GM21528 (cell line): ENCODE data around the gene SIX3.
A peak's percentile ranks its signal among the peaks of the same experiment; 100 is the strongest.

ENCODE experiments used
- ATAC-seq: cut with Tn5 transposase; IDR thresholded peaks from one replicate; pipeline ENCODE4 v1.9.1; 2021; ENCODE audit warnings: mild to moderate bottlenecking, moderate library complexity; ENCODE audit not compliant: unreplicated experiment, low FRiP score

SIX3 gene

DNA sequence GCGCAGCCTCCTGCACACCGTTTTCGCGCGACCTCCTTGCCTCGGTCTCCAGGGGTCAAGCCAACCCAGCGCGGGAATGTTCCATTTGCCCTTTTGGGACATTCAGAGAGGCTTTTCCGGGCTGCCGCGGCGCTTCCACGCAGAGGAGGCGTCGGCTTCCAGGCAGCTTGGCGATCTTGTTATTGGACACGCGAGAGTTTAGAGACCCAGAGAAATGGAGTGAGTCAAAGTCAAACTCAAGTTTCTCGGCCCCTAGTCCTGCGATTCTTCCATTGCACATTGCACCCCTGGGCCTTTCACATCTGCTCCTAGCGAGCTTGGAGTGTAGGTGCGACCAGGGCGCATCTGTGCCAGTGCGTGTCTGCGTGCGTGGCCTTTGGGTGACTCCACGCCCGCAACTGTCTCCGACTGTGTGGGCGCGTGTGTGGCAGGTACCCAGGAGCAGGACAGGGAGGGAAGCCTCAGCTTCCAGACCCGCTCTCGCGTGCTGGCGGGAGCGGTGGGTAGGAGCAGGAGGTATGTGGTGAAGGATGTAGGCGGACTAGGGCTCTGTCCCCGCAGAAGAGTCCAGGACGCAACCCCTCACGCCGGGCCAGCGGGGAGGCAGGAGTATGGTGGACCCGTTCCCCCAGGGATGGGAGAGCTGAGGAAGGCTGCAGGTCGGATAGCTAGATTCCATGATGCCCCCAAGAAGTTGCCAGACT, 13.5 kb downstream of the SIX3 start:
- no peak for ATAC-seq

DNA sequence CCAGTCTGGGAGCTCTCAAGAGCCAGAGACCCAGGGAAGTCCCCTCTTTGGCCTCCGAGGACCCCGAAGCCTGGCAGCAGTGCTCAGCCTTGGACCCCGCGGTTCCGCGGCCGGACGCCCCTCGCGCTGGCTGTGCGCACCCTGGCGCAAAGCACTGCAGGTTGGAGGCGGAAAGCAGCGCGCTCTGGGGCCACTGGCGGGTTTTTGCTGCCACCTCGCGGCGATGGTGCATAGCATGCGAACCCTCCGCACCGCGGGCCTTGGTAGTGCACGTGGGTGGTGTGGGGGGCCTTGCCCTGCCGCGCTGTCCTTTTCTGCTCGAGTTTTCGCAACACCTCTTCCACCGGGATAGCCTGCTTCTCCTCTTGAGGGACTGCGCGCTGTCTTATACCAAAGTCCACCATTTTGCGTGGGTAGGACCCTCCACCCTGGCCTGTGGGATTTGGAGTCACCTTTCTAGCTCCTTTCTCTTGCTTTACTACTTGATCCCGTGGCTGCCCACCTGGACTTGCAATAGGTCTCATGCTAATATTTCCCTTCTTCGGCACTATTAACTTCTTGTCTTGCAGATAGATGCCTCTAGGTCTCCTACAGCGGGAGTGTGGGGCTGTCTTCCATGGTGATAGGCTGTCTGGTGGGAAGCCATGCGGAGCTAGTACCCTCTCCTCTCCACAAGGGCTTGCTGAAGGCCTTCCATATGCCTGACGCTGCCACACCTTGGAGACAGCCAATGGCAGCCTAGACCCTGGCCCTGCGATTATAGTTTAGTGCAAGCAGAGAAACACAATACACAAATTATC, 14.3 kb downstream of the SIX3 start:
- ATAC-seq: peak; percentile 58

DNA sequence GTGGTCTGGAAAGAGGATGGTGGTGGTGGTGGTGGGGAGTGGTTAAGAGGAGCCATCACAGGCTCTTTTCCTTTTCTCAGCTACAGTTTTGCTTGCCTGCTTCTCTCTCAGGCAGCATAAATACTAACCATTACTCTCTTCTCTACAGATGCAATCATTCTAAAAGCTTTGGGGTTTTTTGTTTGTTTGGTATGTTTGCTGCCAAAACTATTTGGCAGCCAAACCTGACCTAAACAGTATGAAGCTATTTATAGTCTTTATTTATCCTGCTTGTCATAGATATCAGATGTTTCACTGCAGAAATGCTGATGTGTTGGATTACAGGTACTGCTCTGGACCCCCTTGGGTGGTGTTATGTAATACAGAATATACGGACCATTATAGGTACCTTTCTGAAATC, 15.3 kb downstream of the SIX3 start:
- ATAC-seq: no peak

GRCh38 chr2:44957656-44958327, 16.3 kb downstream of the SIX3 start:
- ATAC-seq: no peak

GRCh38 chr2:44959855-44960254, 18.4 kb downstream of the SIX3 start:
- no peak for ATAC-seq

- ATAC-seq: no peak
Measured at GRCh38 chr2:44960871-44961270, 19.4 kb downstream of the SIX3 start.

GRCh38 chr2:44962176-44962695, 20.7 kb downstream of the SIX3 start:
- ATAC-seq: no peak

DNA sequence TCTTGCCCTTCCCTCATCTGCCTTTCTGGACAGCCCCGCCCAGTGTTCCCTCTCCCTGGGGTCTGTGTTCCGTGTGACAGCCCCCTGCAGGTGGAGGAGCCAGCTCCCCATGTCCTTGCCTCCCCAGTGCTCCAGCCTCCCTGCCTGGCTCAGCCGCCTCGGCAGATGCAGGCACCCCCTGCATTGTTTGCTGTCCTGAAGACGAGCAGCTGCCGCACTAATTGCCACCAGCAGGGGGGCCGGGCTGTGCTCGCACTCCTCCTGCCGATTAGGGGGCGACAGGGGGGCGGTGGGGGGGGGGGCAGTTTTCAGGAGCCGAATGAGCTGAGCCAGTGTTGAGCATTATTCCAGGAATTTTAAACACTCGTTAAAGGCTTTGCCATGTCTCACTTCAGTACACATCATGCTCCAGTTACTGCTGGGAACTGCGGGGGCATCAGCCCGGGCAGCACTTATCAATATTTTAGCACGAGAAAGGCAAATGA, 23.3 kb downstream of the SIX3 start:
- no peak for ATAC-seq

- no peak for ATAC-seq
Measured at GRCh38 chr2:44965684-44966083, 24.2 kb downstream of the SIX3 start.

GRCh38 chr2:44967056-44967455, 25.6 kb downstream of the SIX3 start:
- no peak for ATAC-seq

DNA sequence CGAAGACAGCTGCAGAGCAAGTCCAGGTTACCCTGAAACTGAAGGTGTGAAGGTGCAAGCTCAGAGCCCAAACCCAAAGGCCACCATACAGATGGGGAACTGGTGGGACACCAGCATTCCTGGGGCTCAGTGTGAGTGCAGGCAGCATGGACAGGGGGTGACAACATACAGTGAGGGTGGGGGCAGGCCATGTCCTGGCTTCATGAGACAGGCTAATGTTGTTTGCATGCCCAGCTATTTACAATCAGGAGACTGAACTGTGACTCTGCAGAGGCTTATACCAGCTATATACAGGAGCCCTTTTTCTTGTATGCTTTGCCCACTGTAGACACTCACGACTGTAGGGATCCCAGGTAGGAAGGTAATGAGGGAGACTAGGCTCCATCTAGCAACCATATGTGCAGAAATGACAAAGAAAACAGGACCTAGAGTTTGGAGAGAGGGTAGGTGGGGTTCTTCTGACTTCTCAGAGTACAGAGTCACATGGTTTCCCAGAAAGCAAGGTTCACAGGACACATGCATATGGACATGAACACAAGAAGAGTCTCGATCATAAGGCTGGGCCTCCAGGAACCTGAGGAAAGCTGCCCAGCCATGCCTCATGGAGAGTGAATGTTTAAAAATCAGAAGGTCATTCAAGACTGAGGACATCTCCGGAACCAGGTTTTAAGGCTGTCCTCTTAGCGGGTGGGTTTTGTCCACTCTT, 26.4 kb downstream of the SIX3 start:
- ATAC-seq: no peak

GRCh38 chr2:44969936-44970335, 28.4 kb downstream of the SIX3 start:
- no peak for ATAC-seq

GRCh38 chr2:44970846-44971450, 29.4 kb downstream of the SIX3 start:
- no peak for ATAC-seq

- no peak for ATAC-seq
Measured at GRCh38 chr2:44972771-44973535, 31.5 kb downstream of the SIX3 start.

DNA sequence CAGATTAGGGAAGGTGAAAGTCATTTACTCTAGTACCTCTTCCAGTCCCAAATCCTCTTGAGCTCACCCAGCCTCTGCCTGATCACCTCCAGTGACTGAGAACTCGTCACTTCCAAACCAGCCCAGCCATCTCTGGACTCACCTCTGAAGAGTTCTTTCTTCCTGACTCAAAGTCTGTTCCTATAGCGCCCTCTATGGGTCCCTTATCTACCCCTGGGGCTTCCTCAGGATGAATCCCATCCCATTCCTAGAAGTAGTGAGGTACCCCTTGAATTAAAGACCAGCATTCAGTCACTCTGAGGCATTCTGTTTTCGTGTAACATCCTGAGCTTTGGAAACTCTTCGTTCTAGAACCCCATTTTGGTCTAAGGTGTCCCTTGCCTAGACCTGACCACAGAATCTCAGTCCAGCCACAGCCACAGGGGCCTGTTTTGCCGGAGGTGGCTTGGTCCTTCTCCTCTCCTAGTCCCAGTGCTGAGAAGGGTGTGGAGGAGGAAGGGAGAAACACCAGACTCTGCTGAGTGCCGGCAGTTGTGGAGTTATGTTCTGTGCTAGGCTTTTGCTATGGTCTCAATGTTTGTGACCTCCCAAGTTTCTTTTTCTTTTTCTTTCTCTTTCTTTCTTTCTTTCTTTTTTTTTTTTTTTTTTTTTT, 32.7 kb downstream of the SIX3 start:
- no peak for ATAC-seq

GRCh38 chr2:44975571-44976450, 34.3 kb downstream of the SIX3 start:
- no peak for ATAC-seq

- ATAC-seq: no peak
Measured at GRCh38 chr2:44979581-44979980, 38.1 kb downstream of the SIX3 start.
